Keratinocyte (primary cell): ENCODE results near the gene ADRB2.

ENCODE experiments used
- CTCF ChIP-seq, 3 experiments: IDR thresholded peaks in 1 of 3; conservative IDR thresholded peaks in 1 of 3; optimal IDR thresholded peaks in 1 of 3; 2 replicates in 2 of 3; 3 replicates in 1 of 3; pipeline versions ENCODE3 to v1.5.1; 2011; ENCODE audit warnings: low read length in 3 of 3, mild to moderate bottlenecking in 3 of 3, moderate library complexity in 2 of 3, control low read depth in 1 of 3, inconsistent platforms in 1 of 3; ENCODE audit not compliant: insufficient read depth in 2 of 3; ENCODE audit errors: extremely low read depth in 1 of 3
- EZH2 ChIP-seq: IDR thresholded peaks from one replicate; pipeline ENCODE4 v1.6.1; 2012; ENCODE audit warnings: inconsistent platforms, mild to moderate bottlenecking, low read length, moderate library complexity

- TF ChIP-seq CTCF (optimal IDR thresholded peaks at IDR 0.05 in 1 of 3, IDR thresholded peaks at IDR 0.05 in 1 of 3, conservative IDR thresholded peaks at IDR 0.05 in 1 of 3; ENCODE audit: extremely low read depth in 1 of 3, insufficient read depth in 2 of 3, low read length in 3 of 3) = no peak
- TF ChIP-seq EZH2 = no peak
Measured at GRCh38 chr5:148843510-148844318, 17.3 kb downstream of the ADRB2 start.
